A673 (cell line): ENCODE results near the gene VAV3.

ENCODE experiments used
- EZH2 ChIP-seq: fragments of 200-600 bp; sonication (generic); IDR thresholded peaks from 2 replicates; pipeline ENCODE4 v1.6.1; 2017; ENCODE audit warnings: borderline replicate concordance, low read depth, mild to moderate bottlenecking, mixed read lengths, antibody characterized with exemption, low read length; ENCODE audit not compliant: poor library complexity, severe bottlenecking
- TF ChIP-seq, protein P1 (sequence below): fragments of 300-800, 200-600 bp; sonication (generic); conservative IDR thresholded peaks from 2 replicates; pipeline ENCODE4 v1.5.1; 2017; ENCODE audit warnings: low read depth, mild to moderate bottlenecking, antibody characterized with exemption, low read length, moderate library complexity, mixed read lengths

DNA sequence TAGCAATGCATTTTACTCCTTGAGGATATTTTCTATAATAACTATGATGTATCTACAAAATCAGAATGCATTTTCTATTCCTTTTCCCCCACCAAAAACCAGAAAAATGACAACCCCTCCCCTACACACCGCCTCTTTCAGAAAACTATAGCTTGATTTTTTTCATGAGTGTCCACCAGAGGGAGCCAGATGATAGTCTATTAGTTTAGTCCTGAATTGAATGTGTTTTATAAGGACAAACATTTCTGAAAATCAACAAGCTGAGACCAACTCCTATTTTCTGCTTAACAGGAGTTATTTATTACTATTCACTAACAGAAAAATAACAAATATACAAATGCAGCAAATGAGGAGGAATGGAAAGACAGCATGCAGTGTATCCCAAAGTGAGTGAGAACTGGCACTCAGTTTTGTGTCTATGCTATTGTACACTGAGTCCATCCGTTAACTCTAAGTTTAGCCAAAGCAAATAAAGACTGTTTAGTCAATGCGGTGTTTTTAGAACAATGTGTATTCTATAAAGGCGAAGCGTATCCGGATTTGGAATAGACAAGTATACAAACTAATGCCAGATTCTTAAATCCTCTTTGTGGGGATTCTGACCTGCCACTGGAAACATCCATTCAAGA, 182.6 kb downstream of the VAV3 start:
- TF ChIP-seq, protein P1, sequence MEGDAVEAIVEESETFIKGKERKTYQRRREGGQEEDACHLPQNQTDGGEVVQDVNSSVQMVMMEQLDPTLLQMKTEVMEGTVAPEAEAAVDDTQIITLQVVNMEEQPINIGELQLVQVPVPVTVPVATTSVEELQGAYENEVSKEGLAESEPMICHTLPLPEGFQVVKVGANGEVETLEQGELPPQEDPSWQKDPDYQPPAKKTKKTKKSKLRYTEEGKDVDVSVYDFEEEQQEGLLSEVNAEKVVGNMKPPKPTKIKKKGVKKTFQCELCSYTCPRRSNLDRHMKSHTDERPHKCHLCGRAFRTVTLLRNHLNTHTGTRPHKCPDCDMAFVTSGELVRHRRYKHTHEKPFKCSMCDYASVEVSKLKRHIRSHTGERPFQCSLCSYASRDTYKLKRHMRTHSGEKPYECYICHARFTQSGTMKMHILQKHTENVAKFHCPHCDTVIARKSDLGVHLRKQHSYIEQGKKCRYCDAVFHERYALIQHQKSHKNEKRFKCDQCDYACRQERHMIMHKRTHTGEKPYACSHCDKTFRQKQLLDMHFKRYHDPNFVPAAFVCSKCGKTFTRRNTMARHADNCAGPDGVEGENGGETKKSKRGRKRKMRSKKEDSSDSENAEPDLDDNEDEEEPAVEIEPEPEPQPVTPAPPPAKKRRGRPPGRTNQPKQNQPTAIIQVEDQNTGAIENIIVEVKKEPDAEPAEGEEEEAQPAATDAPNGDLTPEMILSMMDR = peak; percentile 80
- no peak for TF ChIP-seq EZH2
